ENCODE results near the gene PCOLCE2. TPM values are rescaled to one million over a fixed set of nuclear protein-coding genes. Genes with fewer than 3 reads are reported as not detected.
A peak's percentile ranks its signal among the peaks of the same experiment; 100 is the strongest.

PCOLCE2 gene
- total RNA-seq, 4 donors from 2014 or later: 3.1 to 37.8 (median 14.5) TPM

- no peaks in the 10 kb centered on the region for H3K9me3 ChIP-seq
- H3K4me1 ChIP-seq: no peaks in the 10 kb centered on the region
- no peak overlapping the region for H3K4me3 ChIP-seq (replicated peaks in 1 of 3)
- H3K27ac ChIP-seq: no peak overlapping the region
- TF ChIP-seq CTCF (IDR thresholded peaks at IDR 0.05) (no peak), POLR2A (IDR thresholded peaks at IDR 0.05) (no peak)
- no peaks in the 10 kb centered on the region for H3K36me3 ChIP-seq
- DNase-seq: no peak
- 78 to 80% methylated on average over 3 of the region's 3 CpGs for WGBS, 2 donors
- intact Hi-C loops (cut with DNase I): no loop called here
- no peaks in the 10 kb centered on the region for H3K27me3 ChIP-seq
Measured at GRCh38 chr3:142858043-142858442, 30.8 kb downstream of the PCOLCE2 start.

- 41 to 60% methylated on average over 6 of the region's 6 CpGs for WGBS, 2 donors
Measured at GRCh38 chr3:142857056-142857455, 31.8 kb downstream of the PCOLCE2 start.

GRCh38 chr3:142853270-142854168, 35.4 kb downstream of the PCOLCE2 start:
- DNase-seq: no peak
- Histone ChIP-seq H3K9me3 (no peaks in the 10 kb centered on the region), H3K36me3 (no peaks in the 10 kb centered on the region), H3K27ac (no peak overlapping the region), H3K27me3 (no peaks in the 10 kb centered on the region), H3K4me1 (no peaks in the 10 kb centered on the region), H3K4me3 (replicated peaks in 1 of 3) (no peak overlapping the region)
- 52 to 56% methylated on average over 10 of the region's 10 CpGs for WGBS, 2 donors
- TF ChIP-seq POLR2A (IDR thresholded peaks at IDR 0.05) (no peak), CTCF (IDR thresholded peaks at IDR 0.05) (no peak)
- intact Hi-C loops (cut with DNase I): no loop called here

More at GRCh38 chr3:142857056-142857455, 31.8 kb downstream of the PCOLCE2 start:
- TF ChIP-seq POLR2A (IDR thresholded peaks at IDR 0.05) (no peak), CTCF (IDR thresholded peaks at IDR 0.05) (peak in 1 of 6 experiments; percentile 10)
- DNase-seq: peak; percentile 7 to 15
- no peaks in the 10 kb centered on the region for H3K36me3 ChIP-seq
- intact Hi-C loops (cut with DNase I): no loop called here
- H3K4me1 ChIP-seq: no peaks in the 10 kb centered on the region
- H3K27me3 ChIP-seq: no peaks in the 10 kb centered on the region
- H3K27ac ChIP-seq: no peak overlapping the region
- H3K4me3 ChIP-seq (replicated peaks in 1 of 3): no peak overlapping the region
- H3K9me3 ChIP-seq: no peaks in the 10 kb centered on the region

GRCh38 chr3:142852009-142852408, 36.9 kb downstream of the PCOLCE2 start:
- H3K36me3 ChIP-seq: no peaks in the 10 kb centered on the region
- H3K4me1 ChIP-seq: no peaks in the 10 kb centered on the region
- no peak overlapping the region for H3K27ac ChIP-seq
- no peak for TF ChIP-seq CTCF (IDR thresholded peaks at IDR 0.05)
- no peak for TF ChIP-seq POLR2A (IDR thresholded peaks at IDR 0.05)
- no peak overlapping the region for H3K4me3 ChIP-seq (replicated peaks in 1 of 3)
- no peaks in the 10 kb centered on the region for H3K9me3 ChIP-seq
- 87 to 90% methylated on average over 4 of the region's 4 CpGs for WGBS, 2 donors
- intact Hi-C loops (cut with DNase I): no loop called here
- H3K27me3 ChIP-seq: no peaks in the 10 kb centered on the region
- DNase-seq: no peak

GRCh38 chr3:142850395-142851023, 38.4 kb downstream of the PCOLCE2 start:
- no peaks in the 10 kb centered on the region for H3K27me3 ChIP-seq
- no peak overlapping the region for H3K27ac ChIP-seq
- no peaks in the 10 kb centered on the region for H3K9me3 ChIP-seq
- H3K4me3 ChIP-seq (replicated peaks in 1 of 3): no peak overlapping the region
- H3K36me3 ChIP-seq: no peaks in the 10 kb centered on the region
- WGBS, 2 donors: 30 to 47% methylated on average over 2 of the region's 2 CpGs
- no peaks in the 10 kb centered on the region for H3K4me1 ChIP-seq
- TF ChIP-seq POLR2A (IDR thresholded peaks at IDR 0.05) (no peak), CTCF (IDR thresholded peaks at IDR 0.05) (no peak)
- intact Hi-C loops (cut with DNase I): no loop called here
- no peak for DNase-seq

Data from thyroid gland (tissue), 4 donors.